ENCODE results near the gene SLC4A1AP. TPM values are rescaled to one million over a fixed set of nuclear protein-coding genes. Genes with fewer than 3 reads are reported as not detected.
A peak's percentile ranks its signal among the peaks of the same experiment; 100 is the strongest.
"Not testable (repeated sequence)": the region's sequence is repeated elsewhere in the genome, so short reads cannot be mapped to it uniquely, and the experiment has no call there.

The SLC4A1AP gene
- total RNA-seq, 2 donors from 2014 or later, result 18.0 to 18.2 TPM

- H3K4me1 ChIP-seq, result no peaks in the 10 kb centered on the region
- H3K27ac ChIP-seq, result peak overlapping the region in 1 of 2 donors; percentile 2
- no peak for TF ChIP-seq CTCF (IDR thresholded peaks at IDR 0.05)
- H3K36me3 ChIP-seq, result peaks cover 68% of the 10 kb centered on the region
- no peaks in the 10 kb centered on the region for H3K27me3 ChIP-seq
- no peaks in the 10 kb centered on the region for H3K9me3 ChIP-seq
- H3K4me3 ChIP-seq, result no peak overlapping the region
- no peak for DNase-seq (ENCODE audit: low spot score)
Observed at GRCh38 chr2:27672723-27673486, 9.2 kb downstream of the SLC4A1AP start.

- Histone ChIP-seq H3K27me3 (no peaks in the 10 kb centered on the region), H3K4me1 (peaks cover 0 to 9% of the 10 kb centered on the region in 2 donors), H3K4me3 (no peak overlapping the region), H3K27ac (no peak overlapping the region), H3K9me3 (no peaks in the 10 kb centered on the region), H3K36me3 (peaks cover 57% of the 10 kb centered on the region)
- DNase-seq (ENCODE audit: low spot score), result no peak
- TF ChIP-seq CTCF (IDR thresholded peaks at IDR 0.05), result no peak
Observed at GRCh38 chr2:27680571-27680970, 16.9 kb downstream of the SLC4A1AP start.

GRCh38 chr2:27681841-27682240 is 18.2 kb downstream of the SLC4A1AP start:
- no peaks in the 10 kb centered on the region for H3K27me3 ChIP-seq
- no peak for TF ChIP-seq CTCF (IDR thresholded peaks at IDR 0.05)
- DNase-seq (ENCODE audit: low spot score), result no peak
- peaks cover 57% of the 10 kb centered on the region for H3K36me3 ChIP-seq
- H3K4me3 ChIP-seq, result no peak overlapping the region
- no peaks in the 10 kb centered on the region for H3K9me3 ChIP-seq
- peak overlapping the region; percentile 13 to 37 for H3K27ac ChIP-seq
- peaks cover 0 to 9% of the 10 kb centered on the region in 2 donors for H3K4me1 ChIP-seq

GRCh38 chr2:27682334-27682771 is 18.7 kb downstream of the SLC4A1AP start:
- peaks cover 53% of the 10 kb centered on the region for H3K36me3 ChIP-seq
- not testable (repeated sequence) for H3K4me3 ChIP-seq; H3K4me1 ChIP-seq; DNase-seq (ENCODE audit: low spot score); H3K9me3 ChIP-seq; H3K27me3 ChIP-seq
- peak overlapping the region; percentile 37 to 42 for H3K27ac ChIP-seq

- no peak overlapping the region for H3K27ac ChIP-seq
- peaks cover 46% of the 10 kb centered on the region for H3K36me3 ChIP-seq
- no peak overlapping the region for H3K4me3 ChIP-seq
- no peaks in the 10 kb centered on the region for H3K27me3 ChIP-seq
- peak; percentile 93 to 96 for TF ChIP-seq CTCF (IDR thresholded peaks at IDR 0.05)
- peak; percentile 76 for DNase-seq (ENCODE audit: low spot score)
- no peaks in the 10 kb centered on the region for H3K9me3 ChIP-seq
- peaks cover 0 to 9% of the 10 kb centered on the region in 2 donors for H3K4me1 ChIP-seq
Observed at GRCh38 chr2:27683390-27684071, 19.8 kb downstream of the SLC4A1AP start.

GRCh38 chr2:27685006-27685405 is 21.3 kb downstream of the SLC4A1AP start:
- DNase-seq (ENCODE audit: low spot score); H3K4me1 ChIP-seq; H3K27ac ChIP-seq; H3K27me3 ChIP-seq; H3K4me3 ChIP-seq; H3K9me3 ChIP-seq: not testable (repeated sequence)
- peaks cover 36% of the 10 kb centered on the region for H3K36me3 ChIP-seq
